ENCODE results near the gene ABCC9. TPM values are rescaled to one million over a fixed set of nuclear protein-coding genes. Genes with fewer than 3 reads are reported as not detected.
"Not testable (repeated sequence)": the region's sequence is repeated elsewhere in the genome, so short reads cannot be mapped to it uniquely, and the experiment has no call there.

ABCC9 gene
- total RNA-seq, 1 experiment from 2014 or later = not detected

DNA sequence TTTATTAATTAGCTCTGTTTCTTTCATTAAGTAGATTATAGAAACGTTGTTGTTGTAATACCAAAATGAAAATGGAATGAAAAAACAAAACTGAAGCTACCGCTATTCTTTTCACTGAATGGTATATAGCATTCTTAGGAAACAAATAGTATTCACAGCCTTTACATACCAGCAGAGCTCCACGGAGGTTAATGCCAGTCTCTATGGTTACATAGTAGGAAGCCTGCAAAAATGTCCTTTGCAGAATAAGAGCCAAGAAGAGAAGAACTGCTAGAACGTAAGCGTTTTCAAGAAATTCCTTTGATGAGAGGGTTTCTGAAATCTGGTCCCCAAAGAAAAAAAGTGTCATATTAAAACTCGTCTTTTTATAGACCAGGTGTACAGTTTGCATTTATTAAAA lies 30.6 kb downstream of the ABCC9 start:
- Mint-ChIP-seq H3K9me3 (ENCODE audit: low read depth, unreplicated experiment) (no peaks in the 10 kb centered on the region), H3K27me3 (ENCODE audit: unreplicated experiment) (no peaks in the 10 kb centered on the region), H3K27ac (ENCODE audit: unreplicated experiment) (no peak overlapping the region), H3K36me3 (ENCODE audit: insufficient read depth, unreplicated experiment) (no peaks in the 10 kb centered on the region), H3K4me3 (ENCODE audit: low read depth, unreplicated experiment) (no peak overlapping the region), H3K4me1 (ENCODE audit: low read depth, unreplicated experiment) (peaks cover 9% of the 10 kb centered on the region)
- intact Hi-C loops (cut with micrococcal nuclease; ENCODE audit: unreplicated experiment) = no loop called here
- DNase-seq = no peak
- CTCF ChIA-PET = no interaction called here
- TF ChIP-seq CTCF (IDR thresholded peaks at IDR 0.05; ENCODE audit: unreplicated experiment) = no peak
- no TSS peak for BruUV-seq (replicated peaks)

- no peak for DNase-seq
- Mint-ChIP-seq H3K9me3 (ENCODE audit: low read depth, unreplicated experiment) (no peaks in the 10 kb centered on the region), H3K27ac (ENCODE audit: unreplicated experiment) (no peak overlapping the region), H3K27me3 (ENCODE audit: unreplicated experiment) (no peaks in the 10 kb centered on the region), H3K4me3 (ENCODE audit: low read depth, unreplicated experiment) (no peak overlapping the region), H3K4me1 (ENCODE audit: low read depth, unreplicated experiment) (peaks cover 9% of the 10 kb centered on the region), H3K36me3 (ENCODE audit: insufficient read depth, unreplicated experiment) (no peaks in the 10 kb centered on the region)
- intact Hi-C loops (cut with micrococcal nuclease; ENCODE audit: unreplicated experiment) = no loop called here
- no TSS peak for BruUV-seq (replicated peaks)
- CTCF ChIA-PET = no interaction called here
- no peak for TF ChIP-seq CTCF (IDR thresholded peaks at IDR 0.05; ENCODE audit: unreplicated experiment)
These were observed 33.0 kb downstream of the ABCC9 start for GRCh38 chr12:21907948-21908837.

DNA sequence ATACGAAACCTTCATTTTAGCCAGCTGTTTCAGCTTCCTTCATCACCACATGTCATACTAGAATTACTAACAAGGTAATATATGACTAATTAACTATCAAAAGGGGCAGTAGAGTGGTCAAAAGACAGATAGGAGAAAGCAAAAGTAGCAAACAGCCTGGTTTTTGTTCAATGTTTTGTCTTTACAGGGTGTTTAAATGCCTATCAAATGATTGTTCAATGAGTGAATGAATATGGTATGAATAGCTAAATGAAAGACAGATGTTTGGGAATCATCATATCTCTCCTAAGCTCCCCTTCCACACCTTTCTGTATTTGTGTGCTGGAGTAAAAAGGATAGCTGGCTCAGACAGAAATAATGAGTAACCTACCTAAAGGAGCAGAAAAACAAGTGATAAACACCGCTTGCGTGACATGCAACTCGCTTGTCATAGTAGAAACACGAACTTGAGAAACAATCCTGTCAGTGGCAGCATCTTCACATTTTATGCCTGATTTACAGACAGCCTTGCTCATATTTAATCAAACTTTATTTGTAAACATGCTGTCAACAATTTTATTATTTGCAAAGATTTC lies 34.2 kb downstream of the ABCC9 start:
- Mint-ChIP-seq H3K27ac (ENCODE audit: unreplicated experiment) (no peak overlapping the region), H3K4me3 (ENCODE audit: low read depth, unreplicated experiment) (no peak overlapping the region), H3K36me3 (ENCODE audit: insufficient read depth, unreplicated experiment) (no peaks in the 10 kb centered on the region), H3K27me3 (ENCODE audit: unreplicated experiment) (no peaks in the 10 kb centered on the region), H3K4me1 (ENCODE audit: low read depth, unreplicated experiment) (peaks cover 5% of the 10 kb centered on the region), H3K9me3 (ENCODE audit: low read depth, unreplicated experiment) (no peaks in the 10 kb centered on the region)
- CTCF ChIA-PET = interaction anchor here (0.5 kb wide), 1 partner anchor 132 kb away, joined by 3 read pairs; no protein-coding TSS in a partner anchor
- BruUV-seq (replicated peaks) = no TSS peak
- no peak for TF ChIP-seq CTCF (IDR thresholded peaks at IDR 0.05; ENCODE audit: unreplicated experiment)
- intact Hi-C loops (cut with micrococcal nuclease; ENCODE audit: unreplicated experiment) = no loop called here
- no peak for DNase-seq

- H3K4me3 Mint-ChIP-seq (ENCODE audit: low read depth, unreplicated experiment); DNase-seq; intact Hi-C loops (cut with micrococcal nuclease; ENCODE audit: unreplicated experiment); H3K27me3 Mint-ChIP-seq (ENCODE audit: unreplicated experiment); H3K9me3 Mint-ChIP-seq (ENCODE audit: low read depth, unreplicated experiment); BruUV-seq (replicated peaks); H3K27ac Mint-ChIP-seq (ENCODE audit: unreplicated experiment); H3K4me1 Mint-ChIP-seq (ENCODE audit: low read depth, unreplicated experiment); CTCF ChIA-PET; H3K36me3 Mint-ChIP-seq (ENCODE audit: insufficient read depth, unreplicated experiment): not testable (repeated sequence)
These were observed 41.7 kb downstream of the ABCC9 start for GRCh38 chr12:21899532-21899931.

GRCh38 chr12:21895651-21896050 lies 45.6 kb downstream of the ABCC9 start:
- Mint-ChIP-seq H3K4me3 (ENCODE audit: low read depth, unreplicated experiment) (no peak overlapping the region), H3K36me3 (ENCODE audit: insufficient read depth, unreplicated experiment) (no peaks in the 10 kb centered on the region), H3K27me3 (ENCODE audit: unreplicated experiment) (no peaks in the 10 kb centered on the region), H3K4me1 (ENCODE audit: low read depth, unreplicated experiment) (no peaks in the 10 kb centered on the region), H3K27ac (ENCODE audit: unreplicated experiment) (no peak overlapping the region), H3K9me3 (ENCODE audit: low read depth, unreplicated experiment) (no peaks in the 10 kb centered on the region)
- BruUV-seq (replicated peaks) = no TSS peak
- intact Hi-C loops (cut with micrococcal nuclease; ENCODE audit: unreplicated experiment) = no loop called here
- CTCF ChIA-PET = no interaction called here
- DNase-seq = no peak
- no peak for TF ChIP-seq CTCF (IDR thresholded peaks at IDR 0.05; ENCODE audit: unreplicated experiment)

Measured in Calu3 (cell line).